PC-9 (cell line): ENCODE results near the gene ABCA5. TPM values are rescaled to one million over a fixed set of nuclear protein-coding genes. Genes with fewer than 3 reads are reported as not detected.

Experiments
- BruUV-seq: library from RNA; stranded (reverse); fragments of 400-500 nt; replicated peaks from 2 replicates; lab custom pipeline; 2021; lab: Mats Ljungman, UMichigan
- CTCF ChIA-PET: fragments of 300-600 bp; sonication (Branson Sonifier 250); formaldehyde crosslinking; loops from one replicate; lab custom pipeline; 2022; ENCODE audit warnings: antibody characterized with exemption; lab: Charles Lee
- POLR2A ChIA-PET: fragments of 300-600 bp; sonication (Branson Sonifier 250); formaldehyde crosslinking; loops from one replicate; lab custom pipeline; 2022; ENCODE audit warnings: antibody characterized with exemption; ENCODE audit not compliant: unreplicated experiment; lab: Charles Lee
- DNase-seq, 2 experiments: peaks; one replicate each; pipeline versions ENCODE4 v3.0.0 to v3.0.0-alpha.2; 2015 to 2022; ENCODE audit warnings: mixed read lengths in 1 of 2
- H2AFZ ChIP-seq: fragments of 200-600 bp; sonication (generic); 2 replicates; pipeline ENCODE4 v1.8.1; 2017; ENCODE audit warnings: antibody characterized with exemption
- H3F3A ChIP-seq: fragments of 200-600 bp; sonication (generic); 2 replicates; pipeline ENCODE4 v1.8.1; 2017; ENCODE audit warnings: antibody characterized with exemption, mild to moderate bottlenecking, low read depth; ENCODE audit not compliant: insufficient read depth
- H3K27ac ChIP-seq: fragments of 200-600 bp; sonication (generic); 2 replicates; pipeline ENCODE4 v1.6.1; 2016; ENCODE audit warnings: mixed run types
- H3K27me3 ChIP-seq: fragments of 200-600 bp; sonication (generic); 2 replicates; pipeline ENCODE4 v1.6.1; 2016; ENCODE audit warnings: low read depth, mixed run types; ENCODE audit not compliant: insufficient read depth
- H3K36me3 ChIP-seq: fragments of 200-600 bp; sonication (generic); 2 replicates; pipeline ENCODE4 v1.6.1; 2016; ENCODE audit warnings: low read depth, mixed run types
- H3K4me1 ChIP-seq: fragments of 200-600 bp; sonication (generic); replicated peaks from 2 replicates; pipeline ENCODE4 v1.6.1; 2016; ENCODE audit warnings: mixed run types; ENCODE audit not compliant: insufficient read depth
- H3K4me2 ChIP-seq: fragments of 200-600 bp; sonication (generic); 2 replicates; pipeline ENCODE4 v1.6.1; 2017; ENCODE audit warnings: mixed run types
- H3K4me3 ChIP-seq: fragments of 200-600 bp; sonication (generic); 2 replicates; pipeline ENCODE4 v1.6.1; 2016; ENCODE audit warnings: mixed run types
- H3K79me2 ChIP-seq: fragments of 200-600 bp; sonication (generic); 2 replicates; pipeline ENCODE4 v1.6.1; 2017; ENCODE audit warnings: low read depth, mixed run types
- H3K9me2 ChIP-seq: fragments of 200-600 bp; sonication (generic); 2 replicates; pipeline ENCODE4 v1.8.1; 2017; ENCODE audit warnings: mild to moderate bottlenecking; ENCODE audit not compliant: insufficient read depth
- H3K9me3 ChIP-seq: fragments of 200-600 bp; sonication (generic); 2 replicates; pipeline ENCODE4 v1.8.1; 2016; ENCODE audit warnings: low read depth; ENCODE audit not compliant: insufficient read depth
- H4K20me1 ChIP-seq: fragments of 200-600 bp; sonication (generic); 2 replicates; pipeline ENCODE4 v1.8.1; 2017; ENCODE audit not compliant: insufficient read depth
- EZH2 ChIP-seq: fragments of 200-600 bp; sonication (generic); IDR thresholded peaks from 2 replicates; pipeline ENCODE4 v1.8.0; 2017; ENCODE audit warnings: antibody characterized with exemption, low read depth
- intact Hi-C: fragments of 100-400 bp; cut with micrococcal nuclease; formaldehyde crosslinking; loops from one replicate; pipeline ENCODE4 v1.10.0; 2022; ENCODE audit not compliant: unreplicated experiment
- total RNA-seq: library from RNA; stranded (reverse); gene quantifications from 2 replicates; pipeline ENCODE4 v1.2.3, GENCODE V29; 2021
- TF ChIP-seq, protein P1 (sequence below): fragments of 200-600 bp; sonication (generic); conservative IDR thresholded peaks from 2 replicates; pipeline ENCODE4 v1.6.1; 2017; ENCODE audit warnings: mixed run types, antibody characterized with exemption, mild to moderate bottlenecking, moderate library complexity

The ABCA5 gene
- total RNA-seq, 1 experiment from 2014 or later = 3.8 TPM

- ChIA-PET CTCF (no interaction called here), POLR2A (no interaction called here)
- no peaks in the 10 kb centered on the region for H3K79me2 ChIP-seq
- no peak overlapping the region for H3K27ac ChIP-seq
- no peak overlapping the region for H2AFZ ChIP-seq
- no peak overlapping the region for H3K4me2 ChIP-seq
- peaks cover 11% of the 10 kb centered on the region; the same call in 1 of the 2 replicates for H3K4me1 ChIP-seq
- H3K9me2 ChIP-seq = no peaks in the 10 kb centered on the region
- BruUV-seq = no TSS peak
- no peaks in the 10 kb centered on the region for H3K9me3 ChIP-seq
- H3F3A ChIP-seq = 0 out of 2 replicates have a peak, but pooled peaks cover 2% of the 10 kb centered on the region
- no peak for DNase-seq
- H4K20me1 ChIP-seq = no peaks in the 10 kb centered on the region
- H3K27me3 ChIP-seq = no peaks in the 10 kb centered on the region
- H3K36me3 ChIP-seq = no peaks in the 10 kb centered on the region
- intact Hi-C loops = loop anchor here (5.0 to 10.0 kb wide), 2 partner anchors 275 to 1282 kb away; no protein-coding TSS in a partner anchor
- no peak overlapping the region for H3K4me3 ChIP-seq
- TF ChIP-seq EZH2 = no peak
- TF ChIP-seq, protein P1, sequence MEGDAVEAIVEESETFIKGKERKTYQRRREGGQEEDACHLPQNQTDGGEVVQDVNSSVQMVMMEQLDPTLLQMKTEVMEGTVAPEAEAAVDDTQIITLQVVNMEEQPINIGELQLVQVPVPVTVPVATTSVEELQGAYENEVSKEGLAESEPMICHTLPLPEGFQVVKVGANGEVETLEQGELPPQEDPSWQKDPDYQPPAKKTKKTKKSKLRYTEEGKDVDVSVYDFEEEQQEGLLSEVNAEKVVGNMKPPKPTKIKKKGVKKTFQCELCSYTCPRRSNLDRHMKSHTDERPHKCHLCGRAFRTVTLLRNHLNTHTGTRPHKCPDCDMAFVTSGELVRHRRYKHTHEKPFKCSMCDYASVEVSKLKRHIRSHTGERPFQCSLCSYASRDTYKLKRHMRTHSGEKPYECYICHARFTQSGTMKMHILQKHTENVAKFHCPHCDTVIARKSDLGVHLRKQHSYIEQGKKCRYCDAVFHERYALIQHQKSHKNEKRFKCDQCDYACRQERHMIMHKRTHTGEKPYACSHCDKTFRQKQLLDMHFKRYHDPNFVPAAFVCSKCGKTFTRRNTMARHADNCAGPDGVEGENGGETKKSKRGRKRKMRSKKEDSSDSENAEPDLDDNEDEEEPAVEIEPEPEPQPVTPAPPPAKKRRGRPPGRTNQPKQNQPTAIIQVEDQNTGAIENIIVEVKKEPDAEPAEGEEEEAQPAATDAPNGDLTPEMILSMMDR = peak; percentile 85
Measured at GRCh38 chr17:69246726-69247375, 80.1 kb downstream of the ABCA5 start.

DNA sequence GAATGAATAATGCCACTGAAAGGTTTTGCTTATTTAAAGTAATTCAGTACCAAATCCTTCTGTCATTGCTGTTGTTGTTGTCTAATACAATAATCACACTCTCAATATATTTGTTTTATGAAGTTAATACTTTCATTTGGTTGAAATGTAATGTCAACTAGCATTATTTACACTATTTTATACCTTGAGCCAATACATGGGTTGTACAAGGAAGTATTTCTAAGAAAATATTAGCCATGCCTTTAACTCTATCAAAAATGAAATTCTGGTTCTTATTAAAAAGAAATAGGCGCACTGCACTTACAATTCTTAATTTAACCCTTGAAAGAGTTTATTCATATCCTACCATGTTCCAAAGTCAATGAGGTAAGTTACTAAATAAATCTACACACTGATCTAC is 80.7 kb downstream of the ABCA5 start:
- H4K20me1 ChIP-seq = no peaks in the 10 kb centered on the region
- intact Hi-C loops = loop anchor here (5.0 to 10.0 kb wide), 2 partner anchors 276 to 1281 kb away; no protein-coding TSS in a partner anchor
- no peak for TF ChIP-seq EZH2
- TF ChIP-seq, protein P1 = no peak
- H3K4me1 ChIP-seq = peaks cover 11% of the 10 kb centered on the region; the same call in 1 of the 2 replicates
- H3K4me3 ChIP-seq = no peak overlapping the region
- no peak overlapping the region for H3K4me2 ChIP-seq
- CTCF ChIA-PET = no interaction called here
- H2AFZ ChIP-seq = no peak overlapping the region
- DNase-seq = no peak
- no peaks in the 10 kb centered on the region for H3K27me3 ChIP-seq
- no peaks in the 10 kb centered on the region for H3K9me3 ChIP-seq
- no peaks in the 10 kb centered on the region for H3K9me2 ChIP-seq
- BruUV-seq = no TSS peak
- no peaks in the 10 kb centered on the region for H3K79me2 ChIP-seq
- 0 out of 2 replicates have a peak, but pooled peaks cover 2% of the 10 kb centered on the region for H3F3A ChIP-seq
- H3K27ac ChIP-seq = no peak overlapping the region
- POLR2A ChIA-PET = no interaction called here
- no peaks in the 10 kb centered on the region for H3K36me3 ChIP-seq

GRCh38 chr17:69245617-69246016 is 81.3 kb downstream of the ABCA5 start:
- Histone ChIP-seq H2AFZ (no peak overlapping the region), H4K20me1 (no peaks in the 10 kb centered on the region), H3F3A (0 out of 2 replicates have a peak, but pooled peaks cover 2% of the 10 kb centered on the region), H3K79me2 (no peaks in the 10 kb centered on the region), H3K4me1 (peaks cover 11% of the 10 kb centered on the region; the same call in 1 of the 2 replicates), H3K9me2 (no peaks in the 10 kb centered on the region), H3K27me3 (no peaks in the 10 kb centered on the region), H3K27ac (no peak overlapping the region), H3K4me2 (no peak overlapping the region), H3K9me3 (no peaks in the 10 kb centered on the region), H3K36me3 (no peaks in the 10 kb centered on the region), H3K4me3 (no peak overlapping the region)
- BruUV-seq = no TSS peak
- ChIA-PET POLR2A (no interaction called here), CTCF (no interaction called here)
- TF ChIP-seq EZH2 = no peak
- TF ChIP-seq, protein P1 = no peak
- DNase-seq = no peak
- intact Hi-C loops = loop anchor here (5.0 to 10.0 kb wide), 2 partner anchors 277 to 1281 kb away; no protein-coding TSS in a partner anchor
